IPS DF 6.9 (cell line): ENCODE measurements around the gene PRKAB1.

ENCODE experiments used
- DNase-seq: peaks from one replicate; pipeline ENCODE4 v3.0.0-alpha.2; 2013; ENCODE audit warnings: low read depth, low spot score
- H3K27ac ChIP-seq: one replicate; pipeline ENCODE4 v1.5.1; 2013; ENCODE audit warnings: low read length, control low read depth
- H3K27me3 ChIP-seq: 2 replicates; pipeline ENCODE4 v1.6.1; 2013; ENCODE audit warnings: mild to moderate bottlenecking, low read length; ENCODE audit not compliant: control insufficient read depth, insufficient read depth
- H3K36me3 ChIP-seq: 2 replicates; pipeline ENCODE4 v1.6.1; 2013; ENCODE audit warnings: low read length; ENCODE audit not compliant: control insufficient read depth, insufficient read depth
- H3K4me1 ChIP-seq: 2 replicates; pipeline ENCODE4 v1.6.1; 2013; ENCODE audit warnings: low read length; ENCODE audit not compliant: control insufficient read depth, insufficient read depth
- H3K4me3 ChIP-seq: 2 replicates; pipeline ENCODE4 v1.5.1; 2013; ENCODE audit warnings: mild to moderate bottlenecking, low read length
- H3K9me3 ChIP-seq: 2 replicates; pipeline ENCODE4 v1.6.1; 2013; ENCODE audit warnings: low read length, inconsistent platforms; ENCODE audit not compliant: control insufficient read depth, insufficient read depth
- WGBS: extraction: QIAGEN DNeasy Blood & Tissue Kit; methylation state at CpG from one replicate; pipeline ENCODE4 v1.1.7; 2013; ENCODE audit warnings: mixed read lengths, missing lambda C conversion rate; ENCODE audit not compliant: insufficient read length, insufficient coverage; 5-methylcytosine and 5-hydroxymethylcytosine counted together

Gene PRKAB1

DNA sequence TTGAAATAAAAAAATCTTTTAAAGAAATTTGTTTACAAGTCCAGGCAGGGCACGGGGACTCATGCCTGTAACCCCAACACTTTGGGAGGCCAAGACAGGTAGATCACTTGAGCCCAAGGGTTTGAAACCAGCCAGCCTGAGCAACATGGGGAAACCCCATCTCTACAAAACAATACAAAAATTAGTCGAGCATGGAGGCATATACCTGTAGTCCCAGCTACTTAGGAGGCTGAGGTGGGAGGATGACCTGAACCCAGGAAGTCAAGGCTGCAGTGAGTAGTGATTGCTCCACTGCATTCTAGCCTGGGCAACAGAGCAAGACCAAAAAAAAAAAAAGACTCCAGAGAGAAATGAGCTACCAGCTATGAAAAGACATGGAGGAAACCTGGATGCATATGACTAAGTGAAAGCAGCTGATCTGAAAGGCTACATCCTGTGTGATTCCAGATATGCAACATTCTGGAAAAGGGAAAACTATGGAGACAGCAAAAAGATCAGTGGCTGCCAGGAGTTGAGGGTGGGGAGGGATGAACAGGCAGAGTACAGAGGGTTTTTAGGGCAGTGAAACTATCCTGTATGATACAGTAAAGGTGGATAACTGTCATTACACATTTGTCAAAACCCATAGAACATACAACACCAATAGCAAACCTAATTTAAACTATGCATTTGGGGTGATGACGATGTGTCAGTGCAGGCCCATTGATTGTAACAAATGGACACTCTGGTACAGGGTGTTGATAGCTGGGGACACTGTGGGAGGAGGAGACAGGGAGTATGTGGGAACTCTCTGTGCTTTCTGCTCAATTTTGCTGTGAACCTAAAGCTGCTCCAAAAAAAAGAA lies 59.9 kb downstream of the PRKAB1 start:
- no peaks in the 10 kb centered on the region; the same call in 1 of the 2 replicates for H3K36me3 ChIP-seq
- no peaks in the 10 kb centered on the region for H3K27me3 ChIP-seq
- H3K9me3 ChIP-seq: no peaks in the 10 kb centered on the region
- no peak overlapping the region for H3K4me3 ChIP-seq
- no peak for DNase-seq
- no peaks in the 10 kb centered on the region for H3K4me1 ChIP-seq
- no peak overlapping the region for H3K27ac ChIP-seq
- WGBS: no CpG with 5 or more reads among the region's 3 CpGs

DNA sequence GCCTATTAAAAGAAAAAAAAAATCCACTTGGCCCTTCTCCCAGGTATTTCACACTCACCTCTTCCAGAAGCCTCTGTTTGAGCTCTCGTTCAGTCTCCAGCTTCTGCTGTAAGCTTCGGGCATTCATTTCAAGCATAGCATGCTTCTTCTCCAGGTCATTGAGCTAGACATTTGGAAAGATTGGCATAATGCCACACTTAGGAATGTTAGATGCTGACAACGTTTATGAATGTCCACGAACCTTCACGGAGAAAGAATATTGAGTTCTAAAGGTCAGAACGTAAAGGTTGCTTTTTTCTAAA lies 60.5 kb downstream of the PRKAB1 start:
- no peak for DNase-seq
- no CpG with 5 or more reads among the region's 6 CpGs for WGBS
- H3K9me3 ChIP-seq: no peaks in the 10 kb centered on the region
- H3K36me3 ChIP-seq: no peaks in the 10 kb centered on the region; the same call in 1 of the 2 replicates
- H3K27me3 ChIP-seq: no peaks in the 10 kb centered on the region
- no peak overlapping the region for H3K27ac ChIP-seq
- H3K4me3 ChIP-seq: no peak overlapping the region
- H3K4me1 ChIP-seq: no peaks in the 10 kb centered on the region

DNA sequence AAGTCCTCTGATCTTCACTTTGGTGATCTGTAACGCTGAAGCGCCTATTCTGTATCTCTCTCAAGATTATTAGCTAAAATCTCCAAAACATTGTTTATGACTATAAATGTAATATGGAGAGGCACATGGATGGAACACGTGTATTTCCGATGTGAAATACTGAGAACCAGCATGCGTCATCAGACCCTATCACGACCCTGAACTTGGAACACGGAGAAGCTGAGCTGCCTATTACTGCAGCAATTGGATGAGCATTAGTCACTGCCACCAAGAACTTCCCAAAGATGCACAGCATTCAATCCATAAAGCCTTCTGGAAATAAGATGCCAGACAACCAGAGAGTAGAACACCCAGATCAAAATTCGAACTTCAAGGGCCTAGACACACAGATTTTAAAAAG lies 61.9 kb downstream of the PRKAB1 start:
- Histone ChIP-seq H3K9me3 (no peaks in the 10 kb centered on the region; the same call in 1 of the 2 replicates), H3K27ac (no peak overlapping the region), H3K27me3 (no peaks in the 10 kb centered on the region), H3K4me3 (no peak overlapping the region), H3K4me1 (no peaks in the 10 kb centered on the region), H3K36me3 (peaks cover 4% of the 10 kb centered on the region)
- DNase-seq: no peak
- WGBS: no CpG with 5 or more reads among the region's 8 CpGs

GRCh38 chr12:119730381-119730780 lies 62.4 kb downstream of the PRKAB1 start:
- Histone ChIP-seq H3K4me1 (no peaks in the 10 kb centered on the region), H3K27ac (no peak overlapping the region), H3K27me3 (no peaks in the 10 kb centered on the region), H3K36me3 (peaks cover 4% of the 10 kb centered on the region), H3K9me3 (no peaks in the 10 kb centered on the region; the same call in 1 of the 2 replicates), H3K4me3 (no peak overlapping the region)
- no CpG with 5 or more reads among the region's 13 CpGs for WGBS
- no peak for DNase-seq
